Right renal cortex interstitium (tissue), 3 donors: ENCODE data around the gene PFDN1. TPM values are rescaled to one million over a fixed set of nuclear protein-coding genes. Genes with fewer than 3 reads are reported as not detected.
"Not testable (repeated sequence)": the region's sequence is repeated elsewhere in the genome, so short reads cannot be mapped to it uniquely, and the experiment has no call there.

ENCODE experiments used
- DNase-seq, 3 donors: peaks; one replicate each; pipeline ENCODE4 v3.0.0-alpha.2; 2013; ENCODE audit warnings: low read depth in 3 of 3, low spot score in 2 of 3
- polyA plus RNA-seq, 3 donors: library from polyadenylated mRNA; unstranded; fragments of 120-200 nt; gene quantifications; one replicate each; pipeline ENCODE4 v1.2.1, GENCODE V29; 2013; ENCODE audit not compliant: insufficient read length in 3 of 3

The PFDN1 gene
- 100 to 1,000 TPM; 116 to 134 (median 125) TPM for polyA plus RNA-seq

DNA sequence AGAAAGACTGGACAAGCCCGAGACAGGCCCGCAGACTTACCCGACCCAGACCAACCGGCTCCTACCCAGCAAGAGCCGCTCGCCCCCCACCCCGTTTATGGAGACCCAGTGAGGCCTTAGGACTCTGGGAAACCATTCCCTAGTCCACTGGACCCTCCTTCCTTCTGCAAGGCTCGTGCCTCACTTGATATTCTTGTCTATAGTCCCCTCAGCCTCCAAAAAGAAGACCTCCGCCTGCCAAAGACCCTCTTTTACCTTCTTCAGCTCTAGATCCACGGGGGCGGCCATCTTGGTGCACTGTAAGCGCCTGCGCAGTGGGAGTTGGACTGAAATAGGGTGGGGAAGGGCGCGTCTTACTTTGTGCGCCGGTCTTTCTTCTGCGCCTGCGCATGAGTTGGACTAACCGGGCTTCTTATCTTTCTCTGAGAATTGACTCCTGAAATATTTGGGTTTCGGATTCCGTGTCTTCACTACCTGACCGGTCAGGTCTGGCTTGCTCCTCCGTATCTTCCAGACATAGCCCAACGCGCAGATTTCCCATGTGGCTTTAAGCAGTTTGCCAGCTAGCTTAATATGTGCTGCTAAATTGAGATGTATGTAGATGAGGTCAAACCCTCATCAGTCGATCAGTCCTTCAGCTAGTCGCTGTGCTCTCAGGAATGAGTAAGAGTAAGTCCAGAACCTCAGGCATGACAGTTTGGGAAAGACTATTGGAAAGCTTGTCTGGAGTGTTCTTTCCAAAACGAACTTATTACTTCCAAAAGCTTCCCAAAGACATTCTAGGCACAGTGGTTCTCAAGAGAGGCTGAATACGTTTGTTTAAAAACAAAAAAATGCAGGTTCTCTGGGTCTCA lies at the start of gene PFDN1:
Gene PFDN1 (minus strand): TSS at position 316 of the 854 bp plus-strand sequence. CDS start 28 bp downstream, at position 288.
- peak; percentile 83 to 94 (median 91) for DNase-seq

GRCh38 chr5:140351609-140352334 lies 48.9 kb upstream of the PFDN1 start:
- DNase-seq = peak in 1 of 3 donors; percentile 62

DNA sequence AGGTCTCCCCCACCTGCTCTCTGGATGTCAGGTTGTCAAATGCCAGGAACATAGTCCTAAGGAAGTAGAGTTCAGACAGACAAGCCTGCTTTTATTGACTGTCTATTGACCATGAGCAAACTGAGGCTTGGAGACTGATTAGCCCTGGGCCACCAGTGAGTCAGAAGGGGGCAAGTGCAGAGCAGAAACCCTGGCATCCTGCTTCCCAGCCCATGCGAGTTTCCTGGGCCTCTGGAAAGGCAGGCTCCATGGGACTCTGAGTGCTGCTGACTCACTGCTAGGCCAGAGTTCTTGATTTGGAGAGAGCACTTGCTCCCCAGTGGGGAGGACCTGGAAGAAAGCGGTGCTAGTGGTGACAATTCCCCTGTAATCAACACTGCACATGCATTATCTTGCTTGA lies 46.3 kb upstream of the PFDN1 start:
- no peak for DNase-seq

DNA sequence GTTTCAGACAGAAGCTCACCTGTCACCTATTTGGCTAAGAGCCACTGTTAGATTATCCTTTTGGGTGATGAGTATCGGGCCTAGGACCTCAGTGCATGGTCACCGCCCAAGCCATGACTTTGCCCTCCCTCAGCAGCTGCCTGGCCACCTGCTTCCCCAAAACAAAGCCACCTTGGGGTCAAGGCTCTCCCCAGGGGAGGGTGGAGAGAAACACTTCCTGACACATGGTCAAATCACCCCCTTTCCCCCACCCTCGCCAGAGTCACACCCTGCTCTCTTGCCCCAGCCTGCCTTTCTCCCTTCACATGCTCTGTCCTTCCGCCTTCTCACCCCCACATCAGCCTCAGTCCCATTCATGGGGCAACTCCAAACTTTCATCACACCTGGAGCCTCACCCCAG lies 45.2 kb upstream of the PFDN1 start:
- no peak for DNase-seq

DNA sequence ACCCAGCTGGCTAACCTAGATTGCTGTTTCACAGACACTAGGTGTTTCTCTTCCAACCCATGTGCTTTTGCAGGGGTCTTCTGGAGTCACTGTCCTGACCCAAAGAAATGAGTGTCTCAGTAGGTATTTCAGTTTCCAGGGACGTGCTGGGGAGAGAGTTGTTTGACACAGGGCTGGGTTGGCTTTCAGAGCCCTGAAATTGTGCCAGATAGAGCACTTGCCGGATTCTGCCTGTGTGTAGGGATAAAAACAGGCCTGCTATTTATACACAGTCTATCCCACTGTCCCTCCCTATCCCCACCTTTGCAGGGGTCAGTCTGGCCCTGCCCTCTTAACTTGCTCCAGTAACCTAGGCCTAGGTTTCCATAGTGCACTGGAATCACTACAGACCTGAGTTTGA lies 44.5 kb upstream of the PFDN1 start:
- DNase-seq = no peak

DNA sequence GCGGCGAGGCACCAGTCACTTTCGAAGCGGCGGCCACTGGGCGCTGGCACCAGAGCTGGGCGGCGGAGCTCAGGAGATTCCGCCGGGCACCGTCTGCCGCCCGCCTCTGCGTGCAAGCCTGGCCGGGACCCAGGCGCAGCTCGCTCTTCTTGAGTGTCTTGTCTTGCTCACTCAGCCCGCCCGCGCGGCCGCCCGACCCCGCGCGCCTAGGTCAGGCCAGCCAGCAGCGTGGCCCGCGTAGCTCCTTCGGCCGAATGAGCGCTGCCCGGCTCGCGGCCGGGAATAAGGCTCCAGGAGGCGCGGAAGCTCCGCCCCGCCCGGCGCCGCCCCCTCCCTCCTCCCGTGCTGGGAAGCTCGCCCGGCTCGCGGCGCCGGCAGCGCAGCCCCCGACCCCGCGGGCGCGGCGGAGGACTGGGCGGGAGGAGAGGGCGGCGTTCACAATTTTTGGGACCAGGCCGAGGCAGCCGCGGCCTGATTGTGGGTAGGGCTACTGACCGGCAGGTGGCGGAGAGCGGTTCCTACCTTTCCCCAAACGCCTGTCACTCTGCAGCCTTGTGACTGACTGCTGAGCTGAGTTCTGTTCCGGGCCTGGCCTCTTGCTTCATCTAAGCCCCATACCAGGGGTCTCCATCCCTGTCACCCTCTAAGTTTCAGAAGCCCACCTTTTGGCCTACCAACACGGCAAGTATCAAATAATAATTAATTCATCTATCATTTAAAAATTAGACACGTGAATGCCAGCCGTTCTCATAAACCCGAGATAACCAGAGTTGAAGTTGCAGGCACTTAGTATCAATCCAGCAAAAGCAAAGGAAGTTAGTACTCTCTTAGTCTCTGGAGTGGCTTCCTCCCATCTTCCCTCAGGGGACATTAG lies 43.7 kb upstream of the PFDN1 start, which contains the start of gene HBEGF:
Gene HBEGF (minus strand): TSS at position 256 of the 874 bp plus-strand sequence. CDS start 275 bp downstream, outside the sequence.
- no peak for DNase-seq

DNA sequence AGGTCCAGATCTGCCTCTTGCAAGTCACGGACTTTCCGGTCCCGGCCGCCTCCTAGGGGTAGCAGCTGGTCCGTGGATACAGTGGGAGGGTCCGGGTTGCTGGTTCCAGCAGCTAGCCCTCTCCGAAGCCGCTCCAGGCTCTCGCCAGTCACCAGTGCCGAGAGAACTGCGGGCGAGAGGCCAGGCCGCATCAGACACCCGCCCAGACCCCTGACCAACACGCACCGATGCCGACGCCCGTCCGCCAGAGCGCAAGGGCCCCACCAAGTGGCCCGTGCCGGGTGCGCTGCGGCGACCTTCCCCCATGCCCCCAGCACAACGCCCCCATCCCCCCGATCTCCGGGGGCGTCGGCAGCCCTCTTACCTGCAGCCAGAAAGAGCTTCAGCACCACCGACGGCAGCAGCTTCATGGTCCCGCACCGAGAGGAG lies 43.0 kb upstream of the PFDN1 start:
- DNase-seq = no peak

- no peak for DNase-seq
Measured at GRCh38 chr5:140344683-140345423, 42.0 kb upstream of the PFDN1 start.

- not testable (repeated sequence) for DNase-seq
Measured at GRCh38 chr5:140343849-140344248, 40.9 kb upstream of the PFDN1 start.

DNA sequence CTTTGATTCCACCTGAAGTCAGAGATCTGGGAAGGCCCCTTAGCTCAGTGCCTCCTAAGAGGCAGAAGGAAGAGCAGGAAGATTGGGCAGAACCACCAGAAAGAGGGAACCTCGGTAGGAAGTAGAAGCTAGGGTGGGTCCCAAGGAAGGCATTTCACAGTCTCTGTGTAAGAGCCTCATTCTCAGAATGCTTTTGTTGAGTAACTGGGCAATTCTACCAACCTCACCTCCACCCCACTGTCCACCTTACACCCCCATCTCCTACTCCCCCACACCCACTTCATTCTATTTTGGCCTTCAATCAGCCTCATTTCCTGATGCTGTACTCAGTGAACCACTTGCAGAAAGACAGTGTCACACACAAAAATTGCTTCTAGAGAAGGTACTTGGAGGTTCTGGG lies 40.0 kb upstream of the PFDN1 start:
- no peak for DNase-seq

- no peak for DNase-seq
Measured at GRCh38 chr5:140342287-140342686, 39.4 kb upstream of the PFDN1 start.

GRCh38 chr5:140341591-140341990 lies 38.7 kb upstream of the PFDN1 start:
- DNase-seq = no peak

DNA sequence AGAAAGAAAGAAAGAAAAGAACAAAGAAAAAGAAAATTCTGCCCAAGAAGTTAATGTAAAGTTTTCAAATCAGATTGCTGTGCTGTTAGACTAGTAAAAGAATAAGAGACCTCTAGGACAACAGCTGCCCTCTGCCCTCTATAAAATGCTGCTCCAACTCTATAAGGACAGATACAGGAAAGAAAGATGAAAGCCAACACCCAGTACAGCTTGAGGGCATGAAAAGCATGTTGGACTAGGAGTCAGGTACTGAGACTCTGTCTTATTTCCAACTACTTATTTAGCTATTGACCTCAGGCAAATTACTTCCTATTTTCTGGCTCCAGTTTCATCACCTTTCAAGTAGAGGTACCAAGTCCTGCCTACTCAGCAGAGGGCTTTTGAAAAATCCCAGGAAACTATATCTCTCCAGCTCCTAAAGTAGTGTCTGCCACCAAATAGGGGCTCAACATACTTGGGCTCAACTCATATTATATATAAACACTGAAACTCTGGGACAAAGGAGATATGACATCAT lies 37.8 kb upstream of the PFDN1 start:
- no peak for DNase-seq

GRCh38 chr5:140339636-140340035 lies 36.7 kb upstream of the PFDN1 start:
- no peak for DNase-seq

- no peak for DNase-seq
Measured at GRCh38 chr5:140338908-140339307, 36.0 kb upstream of the PFDN1 start.

DNA sequence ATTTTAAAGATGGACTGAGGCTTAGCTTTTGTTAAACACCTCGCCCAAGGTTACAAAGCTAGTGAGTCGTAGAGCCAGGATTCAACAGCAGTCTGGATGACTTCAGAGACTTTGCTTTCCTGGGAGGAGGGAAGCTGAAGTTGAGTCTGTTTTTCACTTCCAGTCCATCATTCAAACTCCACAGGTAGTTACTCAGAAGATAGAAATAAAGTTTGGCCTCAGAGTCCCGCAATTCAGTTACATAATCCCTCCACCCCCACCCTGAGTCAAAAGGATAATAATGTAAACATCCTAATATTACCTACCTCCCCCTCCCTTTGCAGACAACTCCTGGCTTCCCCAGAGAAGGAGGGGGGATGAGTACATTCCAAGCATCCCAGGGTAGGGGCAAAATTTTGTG lies 35.4 kb upstream of the PFDN1 start:
- DNase-seq = no peak

GRCh38 chr5:140337880-140338279 lies 35.0 kb upstream of the PFDN1 start:
- DNase-seq = no peak

DNA sequence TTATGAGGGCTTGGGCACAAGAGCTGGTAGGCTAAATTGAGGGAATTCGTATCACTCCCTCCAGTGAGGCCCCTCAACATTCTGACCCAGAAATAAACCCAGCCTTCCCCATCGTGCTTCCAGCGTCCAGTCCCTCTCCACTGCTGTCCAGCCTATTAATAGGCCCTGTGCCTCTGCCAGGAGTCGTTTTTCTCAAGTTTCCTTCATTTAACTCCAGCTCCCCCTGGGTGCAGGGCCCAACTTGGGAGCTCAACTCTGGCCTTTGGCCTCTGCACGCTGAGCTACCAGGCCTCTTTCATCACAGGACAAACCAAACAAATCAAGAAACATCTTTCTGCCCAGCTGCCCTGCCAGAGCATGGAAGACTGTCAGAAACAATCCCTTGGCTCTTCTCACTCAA lies 33.5 kb upstream of the PFDN1 start:
- no peak for DNase-seq

DNA sequence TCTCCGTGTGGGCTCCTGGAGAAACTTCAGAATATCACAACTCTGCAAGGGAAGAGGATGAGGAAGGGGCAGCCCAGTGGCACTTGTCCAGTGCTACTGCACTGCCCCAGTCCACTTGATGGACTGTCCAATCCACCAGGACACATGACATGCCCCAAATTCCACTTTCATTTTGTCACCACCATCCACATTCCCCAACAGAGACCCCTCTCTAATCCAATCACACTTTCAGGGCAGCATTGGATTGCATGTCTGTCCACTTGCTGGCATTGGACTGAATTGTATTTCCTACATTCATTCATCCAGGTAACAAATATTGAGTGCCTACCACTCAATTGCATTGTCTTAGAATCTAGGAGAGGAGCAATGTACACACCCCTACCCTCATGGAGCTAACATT lies 28.7 kb upstream of the PFDN1 start:
- DNase-seq = no peak
